HCT116 (cell line): ENCODE results near the gene CFAP410. TPM values are rescaled to one million over a fixed set of nuclear protein-coding genes. Genes with fewer than 3 reads are reported as not detected.

ENCODE experiments used
- ATAC-seq: fragments of 200-7000 bp; cut with Tn5 transposase; 2 replicates; pipeline ENCODE4 v1.9.1; 2020; ENCODE audit warnings: mild to moderate bottlenecking, moderate library complexity
- BruUV-seq: library from RNA; stranded (reverse); fragments of 400-500 nt; replicated peaks from 2 replicates; lab custom pipeline; 2021; lab: Mats Ljungman, UMichigan
- CTCF ChIA-PET: fragments of 300-600 bp; sonication (Branson Sonifier 250); formaldehyde crosslinking; loops from one replicate; lab custom pipeline; 2021; ENCODE audit warnings: antibody characterized with exemption; lab: Charles Lee
- POLR2A ChIA-PET: fragments of 300-600, 350-600 bp; sonication (Branson Sonifier 250); formaldehyde crosslinking; loops from one replicate; lab custom pipeline; 2021; ENCODE audit warnings: antibody characterized with exemption; lab: Charles Lee
- RAD21 ChIA-PET, 2 experiments: fragments of 300-600 bp; sonication (Branson Sonifier 250); formaldehyde crosslinking; loops; one replicate each; lab custom pipeline; 2023; ENCODE audit warnings: low total read pairs in 2 of 2; ENCODE audit not compliant: uncharacterized antibody in 2 of 2, unreplicated experiment in 2 of 2, low non-redundant PET in 1 of 2; lab: Charles Lee
- DNase-seq: peaks from one replicate; pipeline ENCODE4 v3.0.0-alpha.2; 2010; ENCODE audit warnings: low read depth, low spot score
- H2AFZ ChIP-seq: fragments of 200-600 bp; shearing (Covaris generic), sonication (generic); 2 replicates; pipeline ENCODE4 v1.6.1; 2017; ENCODE audit warnings: low read depth, mixed run types, mixed read lengths, antibody characterized with exemption, low read length; ENCODE audit not compliant: poor library complexity, severe bottlenecking
- H3K27ac ChIP-seq: 2 replicates; pipeline ENCODE4 v1.5.1; 2012; ENCODE audit warnings: low read depth, low read length
- H3K27me3 ChIP-seq: fragments of 200-600 bp; sonication (generic); 2 replicates; pipeline ENCODE4 v1.6.1; 2016; ENCODE audit warnings: mixed run types, low read length, mixed read lengths; ENCODE audit not compliant: insufficient read depth
- H3K36me3 ChIP-seq, 2 experiments: fragments of 200-500 bp in 1 of 2; fragments of 200-600 bp in 1 of 2; sonication (Bioruptor generic) in 1 of 2; sonication (generic) in 1 of 2; 2 replicates each; pipeline versions ENCODE4 v1.5.1 to v1.6.1; 2014 to 2016; ENCODE audit warnings: low read length in 2 of 2, inconsistent platforms in 1 of 2, mixed read lengths in 1 of 2, mixed run types in 1 of 2; ENCODE audit not compliant: insufficient read depth in 2 of 2, control insufficient read depth in 1 of 2
- H3K4me1 ChIP-seq, 2 experiments: fragments of 200-600 bp in 1 of 2; sonication (generic) in 1 of 2; 2 replicates each; pipeline versions ENCODE4 v1.5.1 to v1.6.1; 2012 to 2017; ENCODE audit warnings: low read length in 2 of 2, inconsistent platforms in 1 of 2, mild to moderate bottlenecking in 1 of 2, mixed read lengths in 1 of 2, mixed run types in 1 of 2, moderate library complexity in 1 of 2; ENCODE audit not compliant: insufficient read depth in 2 of 2, control insufficient read depth in 1 of 2
- H3K4me2 ChIP-seq: fragments of 200-600 bp; sonication (generic); 2 replicates; pipeline ENCODE4 v1.6.1; 2017; ENCODE audit warnings: mixed run types, low read length, mixed read lengths
- H3K4me3 ChIP-seq, 2 experiments: fragments of 200-600 bp in 1 of 2; sonication (generic) in 1 of 2; replicated peaks in 1 of 2; 2 replicates each; pipeline ENCODE4 v1.5.1; 2011 to 2016; ENCODE audit warnings: low read length in 2 of 2, control low read depth in 1 of 2, low read depth in 1 of 2, mild to moderate bottlenecking in 1 of 2, mixed read lengths in 1 of 2, mixed run types in 1 of 2
- H3K79me2 ChIP-seq: fragments of 200-600 bp; sonication (generic); 2 replicates; pipeline ENCODE4 v1.6.1; 2017; ENCODE audit warnings: mild to moderate bottlenecking, mixed run types, low read length, moderate library complexity, mixed read lengths; ENCODE audit not compliant: insufficient read depth
- H3K9ac ChIP-seq: fragments of 200-600 bp; sonication (generic); 2 replicates; pipeline ENCODE4 v1.6.1; 2016; ENCODE audit warnings: low read length, mixed read lengths
- H3K9me2 ChIP-seq: fragments of 200-600 bp; sonication (generic), shearing (Covaris generic); 2 replicates; pipeline ENCODE4 v1.6.1; 2017; ENCODE audit warnings: mixed run types, mild to moderate bottlenecking, moderate library complexity; ENCODE audit not compliant: insufficient read depth
- H3K9me3 ChIP-seq, 2 experiments: fragments of 200-500 bp in 1 of 2; fragments of 200-600 bp in 1 of 2; sonication (Bioruptor generic) in 1 of 2; sonication (generic) in 1 of 2; 2 replicates each; pipeline ENCODE4 v1.6.1; 2014 to 2017; ENCODE audit warnings: low read length in 2 of 2, mixed read lengths in 2 of 2, inconsistent platforms in 1 of 2, low read depth in 1 of 2, mild to moderate bottlenecking in 1 of 2, mixed run types in 1 of 2, moderate library complexity in 1 of 2; ENCODE audit not compliant: control insufficient read depth in 1 of 2, insufficient read depth in 1 of 2
- H4K20me1 ChIP-seq: fragments of 200-600 bp; sonication (generic), shearing (Covaris generic); 2 replicates; pipeline ENCODE4 v1.6.1; 2017; ENCODE audit warnings: mixed run types, mild to moderate bottlenecking, moderate library complexity; ENCODE audit not compliant: insufficient read depth
- CTCF ChIP-seq, 3 experiments: fragments of 200-600 bp in 1 of 3; sonication (generic) in 1 of 3; IDR thresholded peaks in 2 of 3; conservative IDR thresholded peaks in 1 of 3; 2 replicates each; pipeline ENCODE4 v1.5.1; 2012 to 2017; ENCODE audit warnings: low read depth in 2 of 3, low read length in 2 of 3, antibody characterized with exemption in 1 of 3, borderline replicate concordance in 1 of 3, control low read depth in 1 of 3, mild to moderate bottlenecking in 1 of 3, mixed read lengths in 1 of 3, mixed run types in 1 of 3, moderate library complexity in 1 of 3; ENCODE audit not compliant: insufficient read depth in 1 of 3
- EGR1 ChIP-seq: IDR thresholded peaks from 2 replicates; pipeline ENCODE4 v1.6.1; 2012; ENCODE audit warnings: low read depth
- ELF1 ChIP-seq: IDR thresholded peaks from 2 replicates; pipeline ENCODE4 v1.6.1; 2012; ENCODE audit warnings: low read depth, borderline replicate concordance
- EZH2 ChIP-seq: fragments of 200-600 bp; sonication (generic); IDR thresholded peaks from 2 replicates; pipeline ENCODE4 v1.6.1; 2017; ENCODE audit warnings: antibody characterized with exemption, mixed run types
- EZH2phosphoT487 ChIP-seq: fragments of 200-600 bp; IDR thresholded peaks from 2 replicates; pipeline ENCODE4 v1.6.1; 2018; ENCODE audit warnings: antibody characterized with exemption, borderline replicate concordance
- POLR2AphosphoS5 ChIP-seq: IDR thresholded peaks from 2 replicates; pipeline ENCODE4 v1.6.1; 2011; ENCODE audit warnings: mild to moderate bottlenecking, low read depth, low read length, moderate library complexity
- ZBTB33 ChIP-seq: IDR thresholded peaks from 2 replicates; pipeline ENCODE4 v1.6.1; 2011; ENCODE audit warnings: mild to moderate bottlenecking, low read length, moderate library complexity; ENCODE audit not compliant: insufficient replicate concordance; ENCODE audit errors: extremely low read depth
- ZFX ChIP-seq: fragments of 450-650 bp; IDR thresholded peaks from 2 replicates; pipeline ENCODE4 v1.6.1; 2017
- intact Hi-C: fragments of 100-400 bp; cut with micrococcal nuclease; formaldehyde crosslinking; loops from 2 replicates; pipeline ENCODE4 v1.10.0; 2022
- total RNA-seq: library from RNA; stranded (reverse); gene quantifications from one replicate; pipeline ENCODE4 v1.2.1, GENCODE V29; 2021; ENCODE audit not compliant: unreplicated experiment

The CFAP410 gene
- total RNA-seq, 1 experiment from 2014 or later = 15.3 TPM

GRCh38 chr21:44300262-44300959 lies 38.8 kb downstream of the CFAP410 start:
- peaks cover 15 to 48% of the 10 kb centered on the region in 2 experiments for H3K4me1 ChIP-seq
- no TSS peak for BruUV-seq
- DNase-seq = no peak

More at GRCh38 chr21:44300262-44300959, 38.8 kb downstream of the CFAP410 start:
- peak overlapping the region; percentile 88 for H3K9ac ChIP-seq
- H3K9me3 ChIP-seq = no peaks in the 10 kb centered on the region
- peak; percentile 63 for ATAC-seq
- H2AFZ ChIP-seq = no peak overlapping the region
- 0 out of 4 replicates have a peak, but pooled peaks cover 0 to 2% of the 10 kb centered on the region in 2 experiments for H3K36me3 ChIP-seq
- H3K27me3 ChIP-seq = no peaks in the 10 kb centered on the region
- intact Hi-C loops = no loop called here
- ChIA-PET RAD21 (no interaction called here), CTCF (no interaction called here)
- no peaks in the 10 kb centered on the region for H4K20me1 ChIP-seq
- H3K79me2 ChIP-seq = peaks cover 46% of the 10 kb centered on the region
- TF ChIP-seq ZBTB33 (no peak), ZFX (peak; percentile 72; the same call in 1 of the 2 replicates), POLR2AphosphoS5 (0 out of 2 replicates have a peak, but pooled peaks have one; percentile 21), CTCF (IDR thresholded peaks at IDR 0.05 in 2 of 3, conservative IDR thresholded peaks at IDR 0.05 in 1 of 3; ENCODE audit: borderline replicate concordance in 1 of 3, insufficient read depth in 1 of 3, low read depth in 2 of 3, low read length in 2 of 3) (no peak), EZH2 (no peak), ELF1 (no peak), EGR1 (no peak), EZH2phosphoT487 (no peak)
- TF ChIP-seq, all 23 proteins: peak for 2
- Histone ChIP-seq H3K4me2 (peak overlapping the region; percentile 98), H3K4me3 (peak overlapping the region; percentile 74 to 76), H3K27ac (peak overlapping the region; percentile 92), H3K9me2 (no peaks in the 10 kb centered on the region)
- POLR2A ChIA-PET = interaction anchor here (1.0 kb wide), 1 partner anchor 39 kb away, joined by 3 read pairs; the partner anchor contains the start of gene CFAP410
